ENCODE results near the gene CLEC16A. TPM values are rescaled to one million over a fixed set of nuclear protein-coding genes. Genes with fewer than 3 reads are reported as not detected.
"Not testable (repeated sequence)": the region's sequence is repeated elsewhere in the genome, so short reads cannot be mapped to it uniquely, and the experiment has no call there.

Gene CLEC16A
- total RNA-seq, 1 experiment from 2014 or later, result 12.7 TPM

GRCh38 chr16:10964891-10965326, 20.5 kb downstream of the CLEC16A start:
- no peak for DNase-seq (ENCODE audit: low spot score)

- DNase-seq (ENCODE audit: low spot score), result no peak
Observed at GRCh38 chr16:10965440-10966061, 21.2 kb downstream of the CLEC16A start.

GRCh38 chr16:10966129-10966528, 21.8 kb downstream of the CLEC16A start:
- no peak for DNase-seq (ENCODE audit: low spot score)

- not testable (repeated sequence) for DNase-seq (ENCODE audit: low spot score)
Observed at GRCh38 chr16:10966559-10966958, 22.2 kb downstream of the CLEC16A start.

- DNase-seq (ENCODE audit: low spot score), result no peak
Observed at GRCh38 chr16:10967986-10968385, 23.6 kb downstream of the CLEC16A start.

GRCh38 chr16:10968498-10968897, 24.1 kb downstream of the CLEC16A start:
- DNase-seq (ENCODE audit: low spot score), result no peak

- DNase-seq (ENCODE audit: low spot score), result no peak
Observed at GRCh38 chr16:10969615-10970014, 25.3 kb downstream of the CLEC16A start.

- no peak for DNase-seq (ENCODE audit: low spot score)
Observed at GRCh38 chr16:10970065-10970464, 25.7 kb downstream of the CLEC16A start.

- DNase-seq (ENCODE audit: low spot score), result peak; percentile 67
Observed at GRCh38 chr16:10971560-10971961, 27.2 kb downstream of the CLEC16A start.

- DNase-seq (ENCODE audit: low spot score), result no peak
Observed at GRCh38 chr16:10972108-10972818, 27.9 kb downstream of the CLEC16A start.

GRCh38 chr16:10972819-10973464, 28.6 kb downstream of the CLEC16A start:
- no peak for DNase-seq (ENCODE audit: low spot score)

GRCh38 chr16:10976634-10977033, 32.3 kb downstream of the CLEC16A start:
- no peak for DNase-seq (ENCODE audit: low spot score)

- DNase-seq (ENCODE audit: low spot score), result no peak
Observed at GRCh38 chr16:10978124-10978523, 33.8 kb downstream of the CLEC16A start.

- DNase-seq (ENCODE audit: low spot score), result no peak
Observed at GRCh38 chr16:10978871-10979446, 34.6 kb downstream of the CLEC16A start.

GRCh38 chr16:10979717-10980601, 35.6 kb downstream of the CLEC16A start:
- DNase-seq (ENCODE audit: low spot score), result no peak

- no peak for DNase-seq (ENCODE audit: low spot score)
Observed at GRCh38 chr16:10980813-10981212, 36.4 kb downstream of the CLEC16A start.

- DNase-seq (ENCODE audit: low spot score), result peak; percentile 23
Observed at GRCh38 chr16:10981697-10982216, 37.4 kb downstream of the CLEC16A start.

GRCh38 chr16:10982465-10983150, 38.2 kb downstream of the CLEC16A start:
- DNase-seq (ENCODE audit: low spot score), result no peak

GRCh38 chr16:10983159-10983558, 38.8 kb downstream of the CLEC16A start:
- peak; percentile 9 for DNase-seq (ENCODE audit: low spot score)

GRCh38 chr16:10984509-10984908, 40.1 kb downstream of the CLEC16A start:
- DNase-seq (ENCODE audit: low spot score), result no peak

Data from HT-29 (cell line).